Suppressor macrophage (primary cell): Measurements from ENCODE around the gene FGF18.
"Not testable (repeated sequence)": the region's sequence is repeated elsewhere in the genome, so short reads cannot be mapped to it uniquely, and the experiment has no call there.

ENCODE experiments used
- DNase-seq, 4 experiments: peaks; one replicate each; pipeline ENCODE4 v3.0.0-alpha.2; 2020 to 2022
- total RNA-seq, 17 experiments: gene quantifications; one replicate each; lab custom pipeline; 2026; ENCODE audit warnings: mixed read lengths in 6 of 17, inconsistent platforms in 3 of 17; lab: John Stamatoyannopoulos, UW

FGF18 gene, protein sequence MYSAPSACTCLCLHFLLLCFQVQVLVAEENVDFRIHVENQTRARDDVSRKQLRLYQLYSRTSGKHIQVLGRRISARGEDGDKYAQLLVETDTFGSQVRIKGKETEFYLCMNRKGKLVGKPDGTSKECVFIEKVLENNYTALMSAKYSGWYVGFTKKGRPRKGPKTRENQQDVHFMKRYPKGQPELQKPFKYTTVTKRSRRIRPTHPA
- total RNA-seq = 0 to 0.66 (median 0.02) reads per million in 17 experiments

DNA sequence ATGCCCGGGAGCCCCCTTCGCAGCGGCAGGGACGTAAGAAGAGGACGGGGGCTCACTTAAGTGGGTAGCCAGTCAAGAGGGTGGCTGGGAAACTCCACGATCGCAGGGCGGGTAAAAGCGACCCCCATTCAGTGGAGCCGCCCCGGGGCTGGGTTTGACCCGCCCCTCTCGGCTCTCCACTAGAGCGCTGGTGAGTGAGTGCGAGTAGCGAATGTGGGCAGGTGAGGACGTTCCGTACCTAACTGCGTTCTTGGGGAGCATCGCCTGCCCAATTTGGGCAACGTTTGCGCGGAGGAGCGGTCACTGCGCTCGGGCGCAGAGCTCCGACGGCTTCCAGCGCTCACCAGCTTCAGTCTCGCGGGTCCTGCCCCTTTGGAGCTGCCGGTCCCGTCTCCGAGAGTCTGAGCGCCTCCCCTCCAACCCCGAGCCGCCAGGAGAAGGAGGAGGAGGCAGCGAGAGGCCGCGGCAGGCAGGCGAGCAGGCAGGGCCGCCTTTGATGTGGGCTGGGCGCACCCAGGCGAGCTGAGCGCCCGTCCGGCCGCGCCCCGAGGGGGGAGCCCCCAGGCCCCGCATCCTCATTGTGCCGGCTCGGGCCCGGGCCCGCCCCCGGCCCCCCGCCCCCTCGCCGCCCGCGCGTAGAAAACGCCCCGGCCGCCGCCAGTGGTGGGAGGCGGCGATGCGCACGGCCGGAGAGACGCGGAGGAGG is at the start of gene FGF18:
TSS of gene FGF18 (plus strand) at position 666 of the 706 bp plus-strand sequence. CDS start 553 bp downstream, outside the sequence.
- peak in 3 of 4 experiments; percentile 8 to 43 (median 26) for DNase-seq

DNA sequence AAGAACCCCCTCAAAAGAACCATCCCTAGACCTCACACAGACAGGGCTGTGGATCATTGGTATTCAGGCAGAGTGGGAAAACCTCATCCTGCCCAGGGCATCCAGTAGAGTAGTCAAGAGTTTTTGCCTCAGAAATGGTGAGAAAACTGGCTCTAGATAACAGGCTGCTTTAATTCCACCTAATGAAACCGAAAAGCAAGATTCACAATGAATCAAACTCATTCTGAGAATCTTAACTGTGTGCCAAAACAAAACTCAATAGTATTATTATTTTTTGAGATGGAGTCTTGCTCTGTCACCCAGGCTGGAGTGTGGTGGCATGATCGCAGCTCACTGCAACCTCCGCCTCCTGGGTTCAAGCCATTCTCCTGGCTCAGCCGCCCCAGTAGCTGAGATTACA is 49.5 kb upstream of the FGF18 start:
- no peak for DNase-seq

DNA sequence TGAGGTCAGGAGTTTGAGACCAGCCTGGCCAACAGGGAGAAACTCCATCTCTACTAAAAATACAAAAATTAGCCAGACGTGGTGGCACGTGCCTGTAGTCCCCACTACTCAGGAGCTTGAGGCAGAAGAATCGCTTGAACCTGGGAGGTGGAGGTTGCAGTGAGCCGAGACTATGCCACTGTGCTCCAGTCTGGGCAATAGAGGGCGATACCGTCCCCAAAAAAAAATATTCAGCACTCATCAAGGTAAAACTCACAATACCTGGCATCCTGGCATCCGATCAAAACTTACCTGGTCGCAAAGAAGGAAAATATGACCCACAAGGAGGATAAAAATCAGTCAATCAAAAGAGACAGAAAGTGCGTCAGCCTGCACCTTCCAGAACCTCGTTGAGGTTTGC is 48.6 kb upstream of the FGF18 start:
- not testable (repeated sequence) for DNase-seq

DNA sequence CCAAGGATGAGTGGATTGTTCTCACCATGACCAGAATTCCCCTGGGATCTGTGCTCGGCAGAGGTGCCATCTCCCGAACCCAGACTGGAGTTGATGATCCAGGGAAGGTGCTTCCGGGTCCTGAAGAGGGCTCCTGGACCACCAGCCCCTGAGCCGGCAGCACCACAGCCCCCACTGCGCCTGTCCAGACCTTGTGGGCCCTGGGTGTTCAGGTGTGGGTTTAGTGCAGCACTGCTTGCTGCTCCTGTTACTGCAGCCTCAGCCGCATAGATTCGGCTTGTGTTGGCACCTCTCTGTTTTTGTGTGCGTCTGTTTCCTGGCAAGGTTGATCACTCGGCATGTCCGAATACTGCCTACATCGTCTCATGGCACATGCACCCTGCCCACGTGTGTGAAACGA is 48.1 kb upstream of the FGF18 start:
- no peak for DNase-seq

DNA sequence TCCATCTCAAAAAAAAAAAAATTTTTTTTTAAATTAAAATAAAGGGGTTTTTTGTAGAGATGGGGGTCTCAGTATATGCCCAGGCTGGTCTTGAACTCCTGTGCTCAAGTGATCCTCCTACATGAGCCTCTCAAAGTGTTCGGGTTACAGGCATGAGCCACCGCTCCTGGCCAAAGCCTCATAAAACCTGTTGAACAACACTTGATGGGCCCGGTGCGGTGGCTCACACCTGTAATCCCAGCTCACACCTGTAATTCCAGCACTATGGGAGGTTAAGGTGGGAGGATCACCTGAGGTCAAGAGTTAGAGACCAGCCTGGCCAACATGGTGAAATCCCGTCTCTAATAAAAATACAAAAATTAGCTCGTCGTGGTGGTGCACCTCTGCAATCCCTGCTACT is 39.5 kb upstream of the FGF18 start:
- DNase-seq = no peak

DNA sequence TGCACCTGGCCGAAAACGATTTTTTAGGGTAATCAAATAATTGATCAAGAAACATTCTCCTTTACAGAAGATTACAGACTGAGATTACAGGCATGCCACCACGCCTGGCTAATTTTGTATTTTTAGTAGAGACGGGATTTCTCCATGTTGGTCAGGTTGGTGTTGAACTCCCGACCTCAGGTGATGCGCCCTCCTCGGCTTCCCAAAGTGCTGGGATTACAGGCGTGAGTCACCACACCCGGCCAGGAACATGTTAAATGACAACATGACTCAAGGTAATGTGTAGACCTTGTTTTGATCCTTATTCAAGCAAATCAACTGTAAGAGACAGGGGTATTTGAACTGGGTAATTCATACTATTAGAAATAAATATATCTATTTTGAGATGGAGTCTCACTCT is 35.0 kb upstream of the FGF18 start:
- not testable (repeated sequence) for DNase-seq

DNA sequence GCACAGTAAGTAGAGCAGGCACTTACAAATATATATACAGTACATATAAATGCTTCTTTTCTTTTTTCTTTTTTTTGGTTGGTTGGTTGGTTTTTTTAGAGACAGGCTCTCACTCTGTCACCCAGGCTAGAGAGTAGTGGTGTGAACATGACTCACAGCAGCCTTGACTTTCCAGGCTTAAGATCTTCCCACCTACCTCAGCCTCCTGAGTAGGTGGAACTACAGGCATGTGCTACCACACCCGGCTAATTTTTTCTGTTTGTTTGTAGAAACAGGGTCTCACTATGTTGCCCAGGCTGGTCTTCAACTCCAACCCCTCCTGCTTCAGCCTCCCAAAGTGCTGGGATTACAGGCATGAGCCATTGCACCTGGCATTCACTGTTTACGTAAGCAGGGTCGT is 34.4 kb upstream of the FGF18 start:
- peak; percentile 35 to 68 (median 62) for DNase-seq

DNA sequence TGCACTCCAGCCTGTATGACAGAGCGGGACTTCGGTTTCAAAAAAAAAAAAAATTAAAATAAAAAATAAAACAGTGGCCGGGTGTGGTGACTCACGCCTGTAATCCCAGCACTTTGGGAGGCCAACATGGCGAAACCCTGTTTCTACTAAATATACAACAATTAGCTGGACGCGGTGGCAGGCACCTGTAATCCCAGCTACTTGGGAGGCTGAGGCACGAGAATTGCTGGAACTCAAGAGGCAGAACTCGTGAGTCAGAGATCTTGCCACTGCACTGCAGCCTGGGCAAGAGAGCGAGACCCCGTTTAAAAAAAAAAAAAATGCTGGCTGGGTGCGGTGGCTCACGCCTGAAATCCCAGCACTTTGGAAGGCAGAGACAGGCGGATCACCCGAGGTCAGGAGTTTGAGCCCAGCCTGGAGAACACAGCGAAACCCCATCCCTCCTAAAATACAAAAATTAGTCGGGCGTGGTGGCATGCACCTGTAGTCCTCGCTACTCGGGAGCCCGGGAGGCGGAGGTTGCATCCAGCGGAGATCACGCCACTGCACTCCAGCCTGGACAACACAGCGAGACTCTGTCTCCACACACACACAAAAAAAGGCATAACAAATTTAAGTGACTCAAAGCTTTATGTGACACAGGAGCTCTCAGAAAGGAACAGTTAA is 33.3 kb upstream of the FGF18 start:
- no peak for DNase-seq

DNA sequence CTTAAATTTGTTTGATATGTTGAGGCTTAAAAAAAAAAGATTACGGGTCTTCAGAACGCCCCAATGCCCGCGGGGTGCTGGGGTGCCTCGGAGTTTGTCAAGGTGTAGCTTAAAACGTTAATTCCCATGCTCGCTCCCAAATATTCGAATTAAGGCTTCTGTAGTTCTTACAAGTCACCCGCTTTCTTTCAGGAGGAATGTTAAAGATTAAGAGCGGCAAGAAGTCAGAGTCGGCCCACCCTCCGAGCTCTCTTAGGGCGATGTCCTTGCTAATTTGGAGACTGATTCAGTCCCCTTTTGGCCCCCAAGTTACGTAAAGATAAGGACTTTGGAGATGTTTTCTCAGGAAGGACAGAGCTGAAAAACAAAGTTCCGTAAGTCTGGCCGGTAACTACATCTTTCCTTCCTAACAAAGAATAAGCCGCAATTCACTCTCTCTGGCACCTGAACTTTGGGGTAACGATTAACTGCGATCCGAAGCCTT is 32.5 kb upstream of the FGF18 start:
- peak in 2 of 4 experiments; percentile 15 to 31 for DNase-seq

DNA sequence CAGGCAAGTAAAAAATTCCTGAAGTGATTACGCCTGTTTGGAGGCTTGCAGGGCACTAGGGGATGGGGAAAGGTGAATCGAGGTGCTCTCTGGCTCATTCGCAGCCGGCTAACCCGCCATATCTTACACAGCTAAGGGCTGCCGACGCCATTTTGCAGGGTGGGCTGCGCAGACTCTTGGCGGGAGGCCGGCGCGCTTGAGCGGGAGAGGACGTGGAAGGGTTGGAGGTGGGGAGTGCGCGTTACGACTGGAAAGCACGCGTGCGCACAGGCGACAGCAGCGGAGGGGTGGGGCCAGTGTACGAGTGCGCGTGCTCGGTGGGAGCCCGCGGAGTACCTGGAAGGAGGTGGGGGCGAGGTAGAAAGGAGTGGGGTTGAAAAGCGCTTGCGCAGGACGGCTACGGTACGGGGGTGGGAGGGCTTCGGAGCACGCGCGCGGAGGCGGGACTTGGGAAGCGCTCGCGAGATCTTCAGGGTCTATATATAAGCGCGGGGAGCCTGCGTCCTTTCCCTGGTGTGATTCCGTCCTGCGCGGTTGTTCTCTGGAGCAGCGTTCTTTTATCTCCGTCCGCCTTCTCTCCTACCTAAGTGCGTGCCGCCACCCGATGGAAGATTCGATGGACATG is 32.0 kb upstream of the FGF18 start, which contains the start of gene NPM1:
TSS of gene NPM1 (plus strand) at position 505 of the 625 bp plus-strand sequence. CDS start at position 605, 100 bp downstream.
- DNase-seq = peak; percentile 98 to 99 (median 99)

DNA sequence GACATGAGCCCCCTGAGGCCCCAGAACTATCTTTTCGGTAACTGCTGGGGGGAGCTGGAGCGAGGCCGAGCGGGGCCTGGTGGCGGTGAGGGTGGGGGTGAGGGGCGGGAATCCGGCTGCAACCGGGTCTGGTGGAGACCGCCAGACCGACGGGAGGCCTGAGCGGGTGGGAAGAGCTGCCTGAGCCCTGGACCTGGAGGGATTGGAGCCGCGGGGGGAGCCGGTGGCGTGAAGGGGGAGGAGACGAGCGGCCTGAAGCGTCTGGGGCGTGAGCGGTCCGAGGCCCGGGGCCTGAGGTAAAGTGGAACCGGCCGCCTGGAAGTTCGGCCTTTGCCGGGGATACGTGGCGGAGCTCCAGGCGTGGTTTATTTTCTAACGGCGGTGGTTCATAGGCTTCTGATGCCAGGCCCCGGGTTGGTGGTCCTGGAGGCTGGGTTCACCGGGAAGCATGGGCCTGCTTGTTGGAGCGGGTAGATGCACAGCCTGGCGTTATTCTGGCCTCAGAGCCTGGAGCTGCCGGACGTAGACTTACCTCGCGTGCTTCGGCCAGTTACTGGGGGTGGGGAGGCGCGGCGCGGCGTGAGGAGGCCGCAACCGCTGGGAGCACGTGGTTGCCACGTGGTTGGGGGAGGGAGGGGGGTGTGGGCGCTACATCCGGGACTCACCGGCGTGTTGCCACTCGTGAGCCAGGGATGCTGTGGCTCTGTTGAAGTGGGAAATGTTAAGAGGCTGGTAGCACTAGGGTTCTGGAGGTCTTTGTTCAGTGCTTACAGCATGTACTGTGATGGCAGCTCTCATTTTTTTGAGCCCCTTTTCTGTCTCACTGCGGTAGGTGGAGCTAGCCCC is 31.3 kb upstream of the FGF18 start:
- DNase-seq = peak; percentile 84 to 93 (median 88)

DNA sequence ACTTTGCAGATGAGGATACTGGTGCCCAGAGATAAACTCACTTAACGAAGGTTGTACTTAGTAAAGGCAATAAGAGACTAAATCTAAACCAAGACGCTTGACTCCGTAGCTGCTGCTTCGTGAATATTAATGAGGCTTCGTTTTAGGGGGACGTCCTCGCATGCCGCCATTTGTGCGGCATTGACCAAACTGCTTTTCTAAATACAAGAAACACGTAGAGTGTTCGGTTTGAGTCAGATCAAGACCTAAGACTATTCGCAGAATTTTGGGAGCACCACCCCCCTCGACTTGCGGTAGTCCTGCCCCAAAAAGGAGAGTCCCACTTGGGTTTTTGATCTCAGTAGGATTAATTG is 30.7 kb upstream of the FGF18 start:
- DNase-seq = peak in 3 of 4 experiments; percentile 5 to 12 (median 7)

DNA sequence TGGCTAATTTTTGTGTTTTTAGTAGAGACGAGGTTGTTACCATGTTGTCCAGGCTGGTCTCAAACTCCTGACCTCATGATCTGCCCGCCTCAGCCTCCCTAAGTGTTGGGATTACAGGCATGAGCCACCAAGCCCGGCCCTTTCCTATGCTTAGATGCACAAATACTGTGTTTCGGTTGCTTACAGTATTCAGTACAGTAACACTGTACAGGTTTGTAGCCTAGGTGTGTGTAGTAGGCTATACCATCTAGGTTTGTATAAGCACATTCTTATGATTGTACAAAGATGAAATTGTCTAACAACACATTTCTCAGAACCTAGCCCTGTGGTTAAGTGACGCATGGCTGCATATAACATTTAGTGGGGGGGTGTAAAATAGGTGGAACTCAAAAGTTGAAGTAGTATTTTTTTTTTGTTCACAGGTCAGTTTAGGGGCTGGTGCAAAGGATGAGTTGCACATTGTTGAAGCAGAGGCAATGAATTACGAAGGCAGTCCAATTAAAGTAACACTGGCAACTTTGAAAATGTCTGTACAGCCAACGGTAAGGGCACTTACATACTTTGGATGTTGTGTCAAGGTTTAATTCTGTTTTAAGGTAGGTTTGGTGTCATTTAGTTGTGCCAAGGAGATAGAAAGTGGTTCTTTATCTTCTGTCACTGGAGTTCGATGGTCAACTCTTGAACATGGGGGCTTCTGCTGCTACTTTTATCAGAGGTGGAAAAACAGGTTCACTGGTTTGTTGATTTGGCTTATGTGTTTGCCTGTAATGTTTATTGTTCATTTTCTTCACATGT is 28.4 kb upstream of the FGF18 start:
- no peak for DNase-seq

DNA sequence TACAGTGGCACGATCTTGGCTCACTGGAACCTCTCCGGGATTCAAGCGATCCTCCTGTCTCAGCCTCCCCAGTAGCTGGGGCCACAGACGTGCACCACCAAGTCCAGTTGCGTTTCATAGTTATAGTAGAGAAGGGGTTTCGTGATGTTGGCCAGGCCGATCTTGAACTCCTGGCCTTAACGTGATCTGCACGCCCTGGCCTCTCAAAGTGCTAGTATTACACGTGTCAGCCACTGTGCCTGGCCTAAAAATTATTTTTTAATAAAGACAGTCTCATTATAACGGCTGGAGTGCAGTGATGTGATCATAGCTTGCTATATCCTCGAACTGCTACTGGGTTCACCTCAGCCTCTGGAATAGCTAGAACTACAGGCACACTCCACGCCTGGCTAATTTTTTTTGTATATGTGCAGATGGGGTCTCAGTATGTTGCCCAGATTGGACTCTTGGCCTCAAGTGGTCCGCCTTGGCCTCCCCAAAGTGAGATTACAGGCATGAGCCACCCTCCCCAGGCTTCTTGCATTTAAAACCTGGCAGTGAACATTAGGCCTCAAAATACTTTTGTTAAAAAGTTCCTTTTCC is 27.4 kb upstream of the FGF18 start:
- DNase-seq = no peak

DNA sequence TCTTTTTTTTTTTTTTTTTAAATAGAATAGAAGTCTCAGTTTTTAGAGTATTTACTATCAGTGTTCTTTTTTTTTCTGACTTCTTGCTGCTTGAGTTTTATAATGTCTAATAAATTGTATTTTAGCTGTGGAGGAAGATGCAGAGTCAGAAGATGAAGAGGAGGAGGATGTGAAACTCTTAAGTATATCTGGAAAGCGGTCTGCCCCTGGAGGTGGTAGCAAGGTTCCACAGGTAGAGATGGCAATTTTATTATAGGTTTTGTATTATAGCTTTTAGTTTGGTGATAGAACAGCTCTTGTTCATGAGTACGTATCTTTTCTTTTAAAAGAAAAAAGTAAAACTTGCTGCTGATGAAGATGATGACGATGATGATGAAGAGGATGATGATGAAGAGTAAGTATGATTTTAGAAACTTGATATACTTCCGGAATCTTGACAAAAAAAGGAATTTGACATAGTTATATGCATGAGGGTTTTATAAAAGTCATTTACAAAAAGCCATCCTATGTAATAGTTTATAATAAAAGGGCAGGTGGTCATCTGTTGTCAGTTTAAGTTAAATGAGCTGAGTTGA is 26.8 kb upstream of the FGF18 start:
- no peak for DNase-seq

DNA sequence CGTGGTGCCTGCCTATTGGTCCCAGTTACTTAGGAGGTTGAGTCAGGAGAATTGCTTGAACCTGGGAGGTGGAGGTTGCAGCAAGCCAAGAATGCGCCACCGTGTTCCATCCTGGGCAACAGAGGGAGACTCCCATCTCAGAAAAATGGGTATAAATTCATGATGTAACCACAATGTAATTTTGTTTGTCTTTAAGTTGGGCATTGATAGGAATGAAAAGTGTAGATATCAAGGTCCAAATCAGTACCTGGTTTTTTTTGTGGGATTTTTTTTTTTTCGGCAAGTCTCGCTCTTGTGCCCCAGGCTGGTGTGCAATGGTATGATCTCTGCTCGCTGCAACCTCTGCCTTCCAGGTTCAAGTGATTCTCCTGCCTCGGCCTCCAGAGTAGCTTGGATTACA is 24.4 kb upstream of the FGF18 start:
- DNase-seq = no peak

DNA sequence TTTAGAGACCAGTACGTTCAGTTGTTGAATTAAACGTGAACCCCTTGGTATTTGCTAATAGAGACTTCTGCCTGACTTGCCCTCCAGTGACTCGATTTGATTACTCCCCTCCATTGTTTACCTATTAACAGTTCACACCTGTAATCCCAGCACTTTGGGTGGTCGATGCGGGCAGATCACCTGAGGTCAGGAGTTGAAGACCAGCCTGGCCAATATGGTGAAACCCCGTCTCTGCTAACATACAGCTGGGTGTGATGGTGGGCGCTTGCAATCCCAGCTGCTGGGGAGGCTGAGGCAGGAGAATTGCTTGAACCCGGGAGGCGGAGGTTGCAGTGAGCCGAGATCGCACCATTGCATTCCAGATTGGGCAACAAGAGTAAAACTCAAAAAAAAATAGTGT is 22.9 kb upstream of the FGF18 start:
- not testable (repeated sequence) for DNase-seq

DNA sequence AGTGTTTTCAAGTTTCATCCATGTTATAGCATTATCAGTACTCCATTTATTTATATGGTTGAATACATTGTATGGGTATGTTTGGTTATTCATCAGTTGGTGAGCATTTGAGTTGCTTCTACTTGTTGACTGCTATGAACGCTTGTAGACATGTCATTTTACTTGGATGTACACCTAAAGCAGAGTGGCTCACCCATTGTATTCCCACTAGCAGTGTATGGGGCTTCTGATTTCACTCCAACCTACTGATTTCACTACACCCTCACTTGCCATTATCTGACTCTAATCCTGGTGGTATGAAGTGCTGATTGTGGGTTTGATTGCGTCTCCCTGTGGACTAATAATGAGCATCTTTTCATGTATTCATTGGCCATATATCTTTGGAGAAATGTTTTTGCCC is 22.3 kb upstream of the FGF18 start:
- no peak for DNase-seq

DNA sequence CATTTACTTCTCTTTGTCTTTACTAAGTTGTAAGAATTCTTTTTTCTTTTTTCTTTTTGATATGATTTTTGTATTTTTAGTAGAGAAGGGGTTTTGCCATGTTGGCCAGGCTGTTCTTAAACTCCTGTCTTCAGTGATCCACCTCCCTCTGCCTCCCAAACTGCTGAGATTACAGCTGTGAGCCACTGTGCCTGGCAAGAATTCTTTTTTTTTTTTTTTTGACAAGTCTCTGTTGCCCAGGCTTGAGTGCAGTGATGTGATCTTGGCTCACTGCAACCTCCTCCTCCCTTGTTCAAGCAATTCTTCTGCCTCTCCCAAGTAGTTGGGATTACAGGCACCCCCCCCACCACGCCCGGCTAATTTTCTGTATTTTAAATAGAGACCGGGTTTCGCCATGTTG is 21.8 kb upstream of the FGF18 start:
- no peak for DNase-seq

DNA sequence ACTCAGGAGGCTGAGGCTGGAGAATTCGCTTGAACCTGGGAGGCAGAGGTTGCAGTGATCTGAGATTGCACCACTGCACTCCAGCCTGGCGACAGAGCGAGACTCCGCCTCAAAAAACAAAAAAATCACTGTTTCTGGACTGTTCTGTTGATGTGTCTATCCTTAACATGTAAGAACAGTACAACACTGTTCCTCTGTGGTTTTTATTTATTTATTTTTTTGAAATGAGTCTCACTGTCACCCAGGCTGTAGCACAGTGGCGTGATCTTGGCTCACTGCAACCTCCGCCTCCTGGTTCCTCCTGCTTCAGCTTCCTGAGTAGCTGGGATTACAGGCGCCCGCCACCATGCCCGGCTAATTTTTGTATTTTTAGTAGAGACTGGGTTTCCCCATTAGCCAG is 20.8 kb upstream of the FGF18 start:
- peak in 3 of 4 experiments; percentile 15 to 34 (median 20) for DNase-seq
